Right lobe of liver (tissue), 6 donors: ENCODE measurements around the gene OIT3. TPM values are rescaled to one million over a fixed set of nuclear protein-coding genes. Genes with fewer than 3 reads are reported as not detected.

ENCODE experiments used
- ATAC-seq, 4 donors: fragments of 200-7000 bp; cut with Tn5 transposase; one replicate each; pipeline ENCODE4 v1.9.1; 2020; ENCODE audit warnings: mild to moderate bottlenecking in 4 of 4, moderate library complexity in 4 of 4
- DNase-seq, 3 donors: peaks; one replicate each; pipeline ENCODE4 v3.0.0-alpha.2; 2020
- H3K27ac ChIP-seq, 3 donors: fragments of 200-600 bp; one replicate each; pipeline ENCODE4 v1.8.0; 2022
- H3K27me3 ChIP-seq, 2 donors: fragments of 200-600 bp; one replicate each; pipeline ENCODE4 v1.8.0; 2022
- H3K36me3 ChIP-seq, 4 donors: fragments of 200-600 bp; sonication (generic) in 1 of 4; one replicate each; pipeline versions ENCODE4 v1.5.1 to v1.8.0; 2017 to 2022; ENCODE audit warnings: control low read depth in 1 of 4
- H3K4me1 ChIP-seq, 4 donors: fragments of 200-600 bp; sonication (generic) in 1 of 4; one replicate each; pipeline versions ENCODE4 v1.5.1 to v1.8.0; 2017 to 2022; ENCODE audit warnings: control low read depth in 1 of 4
- H3K4me3 ChIP-seq, 3 donors: fragments of 200-600 bp; one replicate each; pipeline ENCODE4 v1.8.0; 2022
- H3K9me3 ChIP-seq, 4 donors: fragments of 200-600 bp; sonication (generic) in 1 of 4; one replicate each; pipeline versions ENCODE4 v1.5.1 to v1.8.0; 2017 to 2022; ENCODE audit warnings: control low read depth in 1 of 4
- POLR2A ChIP-seq: fragments of 450-650 bp; IDR thresholded peaks from one replicate; pipeline ENCODE4 v1.6.1; 2017; ENCODE audit warnings: antibody characterized with exemption, mild to moderate bottlenecking
- WGBS: methylation state at CpG from one replicate; pipeline ENCODE4 v1.1.6; 2018; ENCODE audit warnings: low coverage, low lambda C conversion rate; ENCODE audit not compliant: insufficient coverage; ENCODE audit errors: missing lambda C conversion rate; 5-methylcytosine and 5-hydroxymethylcytosine counted together
- intact Hi-C, 2 donors: fragments of 100-400 bp; cut with DNase I; formaldehyde crosslinking; loops; one replicate each; pipeline versions ENCODE4 v1.11.2 to v1.14.1; 2022
- total RNA-seq, 6 experiments: library from RNA; depleted of rRNA in 2 of 6; stranded (reverse); fragments of >200 nt in 2 of 6; fragmentation: NEBNext Ultra II Directional in 3 of 6; extraction: Animal tissue kit (Norgen Biotek cat#: 25700) in 3 of 6; gene quantifications; one replicate each; pipeline versions ENCODE4 v1.1.0 to v1.2.4, GENCODE V29; 2016 to 2023
- TF ChIP-seq, protein P1 (sequence below), 4 donors: fragments of 200-600 bp in 3 of 4; fragments of 450-650 bp in 1 of 4; IDR thresholded peaks; one replicate each; pipeline versions ENCODE4 v1.5.1 to v1.8.0; 2016 to 2022; ENCODE audit warnings: antibody characterized with exemption in 4 of 4, mild to moderate bottlenecking in 2 of 4
- donor health status: DM: no; HTN: yes; CAD: no.
- donor health status: DM: no; HTN: no; CAD: no.
- donor health status: DM: no; HTN: no; CAD: no.
- donor health status: DM: no; HTN: yes; CAD: no.
- donor health status: DM: no; HTN: yes; CAD: no.

Gene OIT3
- total RNA-seq, 6 experiments from 2014 or later: 24.4 to 78.2 (median 48.7) TPM

DNA sequence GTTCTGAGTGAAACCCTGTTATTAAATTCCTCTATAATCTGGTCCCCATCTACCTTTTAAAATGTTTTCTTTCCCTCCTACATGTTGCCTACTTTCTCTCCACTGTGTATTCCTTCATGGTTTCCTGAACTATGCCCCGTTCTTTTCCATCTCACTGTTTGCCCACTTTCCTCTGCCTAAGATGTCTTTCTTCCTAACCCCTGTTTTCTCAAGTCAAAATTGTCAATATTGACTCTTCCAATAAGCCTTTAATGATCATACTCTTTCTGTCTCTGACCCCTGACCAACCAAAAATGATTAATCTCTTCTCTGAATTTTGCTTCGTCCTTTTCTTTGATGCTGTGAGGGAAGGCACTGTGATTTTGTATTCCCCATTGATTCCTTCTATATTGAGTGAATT is 30.6 kb upstream of the OIT3 start:
- Histone ChIP-seq H3K4me1 (no peaks in the 10 kb centered on the region), H3K27ac (no peak overlapping the region), H3K27me3 (no peaks in the 10 kb centered on the region), H3K4me3 (no peak overlapping the region), H3K9me3 (no peaks in the 10 kb centered on the region), H3K36me3 (no peaks in the 10 kb centered on the region)
- TF ChIP-seq POLR2A: no peak
- TF ChIP-seq, protein P1, sequence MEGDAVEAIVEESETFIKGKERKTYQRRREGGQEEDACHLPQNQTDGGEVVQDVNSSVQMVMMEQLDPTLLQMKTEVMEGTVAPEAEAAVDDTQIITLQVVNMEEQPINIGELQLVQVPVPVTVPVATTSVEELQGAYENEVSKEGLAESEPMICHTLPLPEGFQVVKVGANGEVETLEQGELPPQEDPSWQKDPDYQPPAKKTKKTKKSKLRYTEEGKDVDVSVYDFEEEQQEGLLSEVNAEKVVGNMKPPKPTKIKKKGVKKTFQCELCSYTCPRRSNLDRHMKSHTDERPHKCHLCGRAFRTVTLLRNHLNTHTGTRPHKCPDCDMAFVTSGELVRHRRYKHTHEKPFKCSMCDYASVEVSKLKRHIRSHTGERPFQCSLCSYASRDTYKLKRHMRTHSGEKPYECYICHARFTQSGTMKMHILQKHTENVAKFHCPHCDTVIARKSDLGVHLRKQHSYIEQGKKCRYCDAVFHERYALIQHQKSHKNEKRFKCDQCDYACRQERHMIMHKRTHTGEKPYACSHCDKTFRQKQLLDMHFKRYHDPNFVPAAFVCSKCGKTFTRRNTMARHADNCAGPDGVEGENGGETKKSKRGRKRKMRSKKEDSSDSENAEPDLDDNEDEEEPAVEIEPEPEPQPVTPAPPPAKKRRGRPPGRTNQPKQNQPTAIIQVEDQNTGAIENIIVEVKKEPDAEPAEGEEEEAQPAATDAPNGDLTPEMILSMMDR (IDR thresholded peaks at IDR 0.05): no peak
- ATAC-seq (no peak), DNase-seq (no peak)
- intact Hi-C loops: no loop called here
- WGBS: 93% methylated on average over 2 of the region's 2 CpGs

DNA sequence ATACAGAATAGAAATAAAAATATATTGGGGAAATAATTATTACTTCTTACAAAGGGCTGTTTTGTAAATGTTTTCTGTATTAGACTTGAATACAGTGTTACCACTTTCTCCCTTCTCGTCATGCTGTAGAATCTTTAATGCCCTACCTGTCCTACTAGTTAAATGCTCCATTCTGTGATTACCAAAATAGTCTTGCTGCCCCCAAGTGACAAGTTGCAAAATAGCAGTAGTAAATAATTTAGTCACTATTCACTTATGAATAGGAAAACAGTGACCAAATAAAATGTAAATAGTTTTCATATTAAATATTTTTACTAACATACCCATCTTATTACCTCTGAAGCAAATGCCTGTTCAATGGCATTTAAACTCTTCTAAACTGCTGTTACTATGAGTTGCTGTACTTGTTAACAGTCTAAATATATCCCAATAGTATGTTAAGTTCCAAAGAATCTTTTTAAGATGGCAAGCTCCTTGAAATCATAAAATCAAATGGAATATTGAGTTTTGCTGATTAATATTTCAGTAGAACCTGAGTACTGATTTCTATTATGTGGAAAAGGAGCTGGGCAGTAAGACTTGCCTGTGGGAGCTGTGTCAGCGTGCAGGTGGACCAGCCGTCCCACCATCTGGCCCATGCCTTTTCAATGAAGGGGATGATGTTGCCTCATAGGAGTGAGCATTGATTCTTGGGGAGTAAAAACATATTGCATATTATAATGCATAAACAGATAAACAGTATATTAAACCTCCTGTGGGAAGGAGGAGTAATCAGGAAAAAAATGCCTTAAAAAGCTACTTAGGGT is 18.1 kb upstream of the OIT3 start:
- Histone ChIP-seq H3K27me3 (no peaks in the 10 kb centered on the region), H3K4me1 (no peaks in the 10 kb centered on the region), H3K36me3 (no peaks in the 10 kb centered on the region), H3K4me3 (no peak overlapping the region), H3K9me3 (no peaks in the 10 kb centered on the region), H3K27ac (no peak overlapping the region)
- ATAC-seq (peak; percentile 62 to 77 (median 66)), DNase-seq (no peak)
- intact Hi-C loops: no loop called here
- no peak for TF ChIP-seq POLR2A
- TF ChIP-seq, protein P1 (IDR thresholded peaks at IDR 0.05): peak; percentile 33 to 53 (median 53)
- 69% methylated on average over 3 of the region's 3 CpGs for WGBS

GRCh38 chr10:72879245-72879644 is 14.3 kb upstream of the OIT3 start:
- H3K4me3 ChIP-seq: no peak overlapping the region
- H3K9me3 ChIP-seq: no peaks in the 10 kb centered on the region
- no peaks in the 10 kb centered on the region for H3K27me3 ChIP-seq
- WGBS: 96% methylated on average over 2 of the region's 2 CpGs
- no peaks in the 10 kb centered on the region for H3K36me3 ChIP-seq
- intact Hi-C loops: no loop called here
- DNase-seq: no peak
- H3K4me1 ChIP-seq: no peaks in the 10 kb centered on the region
- no peak overlapping the region for H3K27ac ChIP-seq
- ATAC-seq: no peak
- TF ChIP-seq POLR2A: no peak
- TF ChIP-seq, protein P1 (IDR thresholded peaks at IDR 0.05): no peak

- Histone ChIP-seq H3K27me3 (no peaks in the 10 kb centered on the region), H3K27ac (no peak overlapping the region), H3K9me3 (no peaks in the 10 kb centered on the region), H3K36me3 (no peaks in the 10 kb centered on the region), H3K4me3 (no peak overlapping the region), H3K4me1 (no peaks in the 10 kb centered on the region)
- ATAC-seq: no peak
- TF ChIP-seq, protein P1 (IDR thresholded peaks at IDR 0.05): no peak
- WGBS: 95% methylated on average over 2 of the region's 2 CpGs
- no peak for DNase-seq
- intact Hi-C loops: no loop called here
These were observed 12.2 kb upstream of the OIT3 start for GRCh38 chr10:72881291-72881690.
